SU-DHL-6 (cell line): Measurements from ENCODE around the gene TBC1D4.

ENCODE experiments used
- H2AFZ ChIP-seq: fragments of 200-600 bp; sonication (generic); 2 replicates; pipeline ENCODE4 v1.6.1; 2014; ENCODE audit warnings: low read depth, mild to moderate bottlenecking, moderate library complexity, mixed read lengths, antibody characterized with exemption, low read length; ENCODE audit not compliant: severe bottlenecking
- H3F3A ChIP-seq: fragments of 200-600 bp; shearing (Covaris generic); 2 replicates; pipeline ENCODE4 v1.6.0; 2016; ENCODE audit warnings: antibody characterized with exemption, mild to moderate bottlenecking; ENCODE audit not compliant: insufficient read depth
- H3K27ac ChIP-seq: fragments of 200-600 bp; sonication (generic); 2 replicates; pipeline ENCODE4 v1.5.1; 2016; ENCODE audit warnings: low read depth, mild to moderate bottlenecking, low read length, moderate library complexity, mixed read lengths
- H3K27me3 ChIP-seq: fragments of 200-600 bp; sonication (generic), shearing (Covaris generic); 2 replicates; pipeline ENCODE4 v1.6.0; 2014; ENCODE audit warnings: mild to moderate bottlenecking, low read length
- H3K36me3 ChIP-seq: fragments of 200-600 bp; sonication (generic); 2 replicates; pipeline ENCODE4 v1.6.1; 2014; ENCODE audit warnings: mild to moderate bottlenecking, low read length, mixed read lengths
- H3K4me2 ChIP-seq: fragments of 300-600, 200-600 bp; shearing (Covaris generic), sonication (generic); 2 replicates; pipeline ENCODE4 v1.6.0; 2014; ENCODE audit warnings: low read length, low read depth, mild to moderate bottlenecking; ENCODE audit not compliant: poor library complexity, severe bottlenecking
- H3K4me3 ChIP-seq: fragments of 200-600 bp; sonication (generic); 2 replicates; pipeline ENCODE4 v1.5.1; 2014; ENCODE audit warnings: antibody characterized with exemption, low read length, mild to moderate bottlenecking, mixed read lengths; ENCODE audit not compliant: insufficient read depth, poor library complexity, severe bottlenecking
- H3K79me2 ChIP-seq: fragments of 200-600 bp; sonication (generic); 2 replicates; pipeline ENCODE4 v1.6.1; 2014; ENCODE audit warnings: mild to moderate bottlenecking, low read length, moderate library complexity; ENCODE audit not compliant: insufficient read depth
- H3K9ac ChIP-seq: fragments of 200-600 bp; sonication (generic); 2 replicates; pipeline ENCODE4 v1.7.0; 2014; ENCODE audit warnings: mild to moderate bottlenecking, low read length
- H3K9me2 ChIP-seq: fragments of 200-600 bp; sonication (generic); replicated peaks from 2 replicates; pipeline ENCODE4 v1.6.1; 2014; ENCODE audit warnings: low read length; ENCODE audit not compliant: insufficient read depth
- H3K9me3 ChIP-seq: fragments of 200-600 bp; sonication (generic); 2 replicates; pipeline ENCODE4 v1.6.1; 2014; ENCODE audit warnings: low read length, mixed read lengths; ENCODE audit not compliant: insufficient read depth
- H4K20me1 ChIP-seq: fragments of 200-600 bp; sonication (generic); 2 replicates; pipeline ENCODE4 v1.6.1; 2014; ENCODE audit warnings: low read depth, mild to moderate bottlenecking, antibody characterized with exemption, low read length, moderate library complexity, mixed read lengths
- CTCF ChIP-seq: fragments of 200-600 bp; sonication (generic); IDR thresholded peaks from one replicate; pipeline ENCODE4 v1.5.1; 2017; ENCODE audit warnings: antibody characterized with exemption, mild to moderate bottlenecking, low read length, moderate library complexity; ENCODE audit not compliant: insufficient read depth, poor library complexity, severe bottlenecking
- EZH2phosphoT487 ChIP-seq: fragments of 200-600 bp; sonication (generic), shearing (Covaris generic); conservative IDR thresholded peaks from 2 replicates; pipeline ENCODE4 v1.6.1; 2018; ENCODE audit warnings: mild to moderate bottlenecking, antibody characterized with exemption, low read length, moderate library complexity, mixed read lengths

TBC1D4 gene

GRCh38 chr13:75330770-75331169, 151.2 kb downstream of the TBC1D4 start:
- H2AFZ ChIP-seq = no peak overlapping the region
- no peaks in the 10 kb centered on the region for H3K79me2 ChIP-seq
- H3F3A ChIP-seq = peaks cover 20% of the 10 kb centered on the region
- no peak overlapping the region for H3K4me2 ChIP-seq
- H4K20me1 ChIP-seq = no peaks in the 10 kb centered on the region
- TF ChIP-seq EZH2phosphoT487 (no peak), CTCF (no peak)
- no peak overlapping the region for H3K27ac ChIP-seq
- no peak overlapping the region for H3K9ac ChIP-seq
- no peaks in the 10 kb centered on the region for H3K27me3 ChIP-seq
- H3K36me3 ChIP-seq = no peaks in the 10 kb centered on the region
- H3K4me3 ChIP-seq = no peak overlapping the region
- H3K9me3 ChIP-seq = no peaks in the 10 kb centered on the region
- H3K9me2 ChIP-seq = no peaks in the 10 kb centered on the region

GRCh38 chr13:75329723-75330122, 152.2 kb downstream of the TBC1D4 start:
- Histone ChIP-seq H3K27ac (no peak overlapping the region), H3K4me3 (no peak overlapping the region), H3K9me3 (no peaks in the 10 kb centered on the region), H3K9ac (no peak overlapping the region), H3K27me3 (no peaks in the 10 kb centered on the region), H3F3A (peaks cover 20% of the 10 kb centered on the region), H4K20me1 (no peaks in the 10 kb centered on the region), H3K79me2 (0 out of 2 replicates have a peak, but pooled peaks cover 1% of the 10 kb centered on the region), H3K4me2 (no peak overlapping the region), H2AFZ (no peak overlapping the region), H3K36me3 (no peaks in the 10 kb centered on the region), H3K9me2 (no peaks in the 10 kb centered on the region)
- TF ChIP-seq CTCF = no peak
- no peak for TF ChIP-seq EZH2phosphoT487

GRCh38 chr13:75329097-75329496, 152.9 kb downstream of the TBC1D4 start:
- no peaks in the 10 kb centered on the region for H4K20me1 ChIP-seq
- no peak overlapping the region for H3K9ac ChIP-seq
- TF ChIP-seq EZH2phosphoT487 (no peak), CTCF (no peak)
- no peaks in the 10 kb centered on the region for H3K9me3 ChIP-seq
- H3K36me3 ChIP-seq = 0 out of 2 replicates have a peak, but pooled peaks cover under 1% of the 10 kb centered on the region
- no peaks in the 10 kb centered on the region for H3K27me3 ChIP-seq
- no peaks in the 10 kb centered on the region for H3K9me2 ChIP-seq
- H3K79me2 ChIP-seq = 0 out of 2 replicates have a peak, but pooled peaks cover 5% of the 10 kb centered on the region
- no peak overlapping the region for H3K27ac ChIP-seq
- no peak overlapping the region for H3K4me2 ChIP-seq
- H3F3A ChIP-seq = peaks cover 20% of the 10 kb centered on the region
- no peak overlapping the region for H3K4me3 ChIP-seq
- H2AFZ ChIP-seq = no peak overlapping the region
